GM19023 (cell line): ENCODE data around the gene SOX12.
"Not testable (repeated sequence)": the region's sequence is repeated elsewhere in the genome, so short reads cannot be mapped to it uniquely, and the experiment has no call there.

ENCODE experiments used
- ATAC-seq: cut with Tn5 transposase; IDR thresholded peaks from one replicate; pipeline ENCODE4 v1.9.1; 2021; ENCODE audit warnings: mild to moderate bottlenecking, moderate library complexity; ENCODE audit not compliant: unreplicated experiment

SOX12 gene

GRCh38 chr20:358891-359555 lies 33.7 kb downstream of the SOX12 start:
- ATAC-seq = no peak

- ATAC-seq = no peak
Measured at GRCh38 chr20:361561-361960, 36.2 kb downstream of the SOX12 start.

- ATAC-seq = no peak
Measured at GRCh38 chr20:362271-363254, 37.2 kb downstream of the SOX12 start.

GRCh38 chr20:363319-364078 lies 38.1 kb downstream of the SOX12 start:
- no peak for ATAC-seq

- no peak for ATAC-seq
Measured at GRCh38 chr20:364905-365794, 39.8 kb downstream of the SOX12 start.

GRCh38 chr20:366041-366718 lies 40.8 kb downstream of the SOX12 start:
- ATAC-seq = no peak

GRCh38 chr20:366719-367485 lies 41.5 kb downstream of the SOX12 start:
- ATAC-seq = no peak

GRCh38 chr20:367486-367887 lies 42.1 kb downstream of the SOX12 start:
- no peak for ATAC-seq

GRCh38 chr20:368915-369314 lies 43.6 kb downstream of the SOX12 start:
- ATAC-seq = no peak

- no peak for ATAC-seq
Measured at GRCh38 chr20:370151-370600, 44.8 kb downstream of the SOX12 start.

- ATAC-seq = no peak
Measured at GRCh38 chr20:370977-371754, 45.8 kb downstream of the SOX12 start.

GRCh38 chr20:371755-372542 lies 46.6 kb downstream of the SOX12 start:
- no peak for ATAC-seq

GRCh38 chr20:372543-373082 lies 47.3 kb downstream of the SOX12 start:
- not testable (repeated sequence) for ATAC-seq

GRCh38 chr20:373171-373890 lies 48.0 kb downstream of the SOX12 start:
- no peak for ATAC-seq

GRCh38 chr20:375265-375889 lies 50.0 kb downstream of the SOX12 start:
- no peak for ATAC-seq

- no peak for ATAC-seq
Measured at GRCh38 chr20:376089-376488, 50.7 kb downstream of the SOX12 start.
